ENCODE measurements around the gene PPM1F.

The PPM1F gene

DNA sequence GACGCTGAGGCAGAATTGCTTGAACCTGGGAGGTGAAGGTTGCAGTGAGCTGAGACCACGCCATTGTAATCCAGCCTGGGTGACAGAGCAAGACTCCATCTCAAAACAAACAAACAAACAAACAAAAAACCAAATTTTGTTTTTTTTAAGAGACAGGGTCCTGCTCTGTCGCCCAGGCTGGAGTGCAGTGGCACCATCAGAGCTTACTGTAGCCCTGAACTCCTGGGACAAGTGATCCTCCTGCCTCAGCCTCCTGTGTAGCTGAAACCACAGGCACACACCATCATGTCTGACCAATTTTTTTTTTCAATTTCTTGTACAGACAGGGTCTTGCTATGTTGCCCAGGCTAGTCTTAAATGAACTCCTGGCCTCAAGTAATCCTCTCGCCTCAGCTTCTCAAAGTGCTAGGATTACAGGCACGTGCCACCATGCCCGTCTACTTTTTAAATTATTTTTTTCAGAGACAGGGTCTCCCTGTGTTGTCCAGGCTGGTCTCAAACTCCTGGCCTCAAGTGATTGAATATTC is 13.2 kb upstream of the PPM1F start:
- Histone ChIP-seq H3K9me3 (ENCODE audit: severe bottlenecking) (no peaks in the 10 kb centered on the region), H3K27ac (no peak overlapping the region), H3K27me3 (ENCODE audit: insufficient read depth, low read depth, severe bottlenecking) (no peaks in the 10 kb centered on the region), H3K36me3 (peaks cover 78% of the 10 kb centered on the region), H3K4me3 (ENCODE audit: low read depth, low read length) (no peak overlapping the region)
- no peak for DNase-seq
- TF ChIP-seq, protein P1, sequence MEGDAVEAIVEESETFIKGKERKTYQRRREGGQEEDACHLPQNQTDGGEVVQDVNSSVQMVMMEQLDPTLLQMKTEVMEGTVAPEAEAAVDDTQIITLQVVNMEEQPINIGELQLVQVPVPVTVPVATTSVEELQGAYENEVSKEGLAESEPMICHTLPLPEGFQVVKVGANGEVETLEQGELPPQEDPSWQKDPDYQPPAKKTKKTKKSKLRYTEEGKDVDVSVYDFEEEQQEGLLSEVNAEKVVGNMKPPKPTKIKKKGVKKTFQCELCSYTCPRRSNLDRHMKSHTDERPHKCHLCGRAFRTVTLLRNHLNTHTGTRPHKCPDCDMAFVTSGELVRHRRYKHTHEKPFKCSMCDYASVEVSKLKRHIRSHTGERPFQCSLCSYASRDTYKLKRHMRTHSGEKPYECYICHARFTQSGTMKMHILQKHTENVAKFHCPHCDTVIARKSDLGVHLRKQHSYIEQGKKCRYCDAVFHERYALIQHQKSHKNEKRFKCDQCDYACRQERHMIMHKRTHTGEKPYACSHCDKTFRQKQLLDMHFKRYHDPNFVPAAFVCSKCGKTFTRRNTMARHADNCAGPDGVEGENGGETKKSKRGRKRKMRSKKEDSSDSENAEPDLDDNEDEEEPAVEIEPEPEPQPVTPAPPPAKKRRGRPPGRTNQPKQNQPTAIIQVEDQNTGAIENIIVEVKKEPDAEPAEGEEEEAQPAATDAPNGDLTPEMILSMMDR (IDR thresholded peaks at IDR 0.05; ENCODE audit: low read depth, low read length), result no peak

DNA sequence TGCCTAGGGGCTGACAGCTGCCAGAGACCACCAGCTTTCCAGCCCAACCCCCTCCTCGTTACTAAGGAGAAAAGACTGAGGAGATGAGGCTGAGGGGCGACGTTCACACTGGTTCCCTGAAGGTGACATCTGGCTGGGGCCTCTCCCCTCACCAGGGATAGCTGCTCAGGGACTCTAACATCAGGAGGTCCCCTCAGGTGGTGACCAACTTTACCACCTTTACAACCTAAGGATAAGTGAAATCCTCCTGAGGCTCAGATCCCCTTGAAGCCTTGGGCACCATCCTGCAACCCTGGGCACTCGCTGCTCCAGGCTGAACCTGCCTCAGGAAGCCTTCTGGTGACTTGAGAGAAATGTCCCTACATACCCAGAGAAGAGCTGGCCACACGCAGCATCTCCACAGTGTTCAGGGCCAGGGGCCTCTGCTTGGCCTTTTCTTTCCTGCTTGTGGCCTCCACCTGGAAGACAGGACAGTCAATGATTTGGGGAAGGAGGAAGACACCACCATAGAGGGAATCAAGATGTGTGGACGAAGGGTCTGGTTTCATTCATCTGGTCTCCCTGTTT is 12.4 kb upstream of the PPM1F start:
- Histone ChIP-seq H3K9me3 (ENCODE audit: severe bottlenecking) (no peaks in the 10 kb centered on the region), H3K27ac (no peak overlapping the region), H3K27me3 (ENCODE audit: insufficient read depth, low read depth, severe bottlenecking) (no peaks in the 10 kb centered on the region), H3K4me3 (ENCODE audit: low read depth, low read length) (no peak overlapping the region), H3K36me3 (peaks cover 76% of the 10 kb centered on the region)
- no peak for DNase-seq
- TF ChIP-seq, protein P1 (IDR thresholded peaks at IDR 0.05; ENCODE audit: low read depth, low read length), result no peak

DNA sequence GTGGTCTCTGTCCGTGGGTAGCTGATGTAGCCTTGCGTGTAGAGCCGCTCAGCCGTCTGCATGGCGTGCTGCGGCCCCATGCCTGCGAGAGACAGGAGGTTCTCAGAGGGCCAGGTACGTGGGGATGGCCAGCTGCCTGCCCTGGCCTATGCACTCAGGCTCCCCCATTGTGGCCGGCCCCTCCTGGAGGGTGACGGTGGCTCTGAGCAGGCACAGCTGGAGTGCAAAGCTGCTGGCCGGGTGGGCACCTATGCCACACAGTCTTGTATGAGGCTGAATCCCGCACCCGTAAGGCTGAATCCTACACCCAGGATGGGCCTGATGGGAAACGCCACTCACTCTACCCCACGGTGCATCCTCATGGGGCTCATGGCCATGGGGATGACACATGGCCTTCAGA is 11.6 kb upstream of the PPM1F start:
- TF ChIP-seq, protein P1 (IDR thresholded peaks at IDR 0.05; ENCODE audit: low read depth, low read length), result no peak
- Histone ChIP-seq H3K27ac (no peak overlapping the region), H3K27me3 (ENCODE audit: insufficient read depth, low read depth, severe bottlenecking) (no peaks in the 10 kb centered on the region), H3K9me3 (ENCODE audit: severe bottlenecking) (no peaks in the 10 kb centered on the region), H3K4me3 (ENCODE audit: low read depth, low read length) (no peak overlapping the region), H3K36me3 (peaks cover 73% of the 10 kb centered on the region)
- no peak for DNase-seq

DNA sequence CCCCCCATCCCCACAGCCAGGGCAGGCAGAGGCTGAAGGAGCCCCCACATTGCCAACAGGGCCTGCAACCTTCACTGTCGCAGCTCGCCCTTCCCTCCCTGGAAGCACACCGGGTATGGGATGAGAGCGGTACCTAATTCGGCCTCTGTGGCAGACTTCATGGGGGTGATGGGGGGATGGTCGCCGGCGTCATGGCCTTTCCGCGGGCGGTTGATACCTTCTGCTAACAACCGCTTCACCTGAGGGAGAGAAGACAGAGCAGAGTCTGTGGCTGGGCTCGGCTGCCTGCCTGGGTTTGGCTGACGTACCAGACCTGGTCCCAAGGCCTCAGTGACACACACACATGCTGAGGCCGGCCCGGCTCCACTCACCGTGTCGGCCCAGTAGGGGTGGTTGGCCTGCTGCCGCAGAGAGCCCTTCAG is 11.2 kb upstream of the PPM1F start:
- no peak overlapping the region for H3K27ac ChIP-seq
- no peaks in the 10 kb centered on the region for H3K27me3 ChIP-seq (ENCODE audit: insufficient read depth, low read depth, severe bottlenecking)
- no peak overlapping the region for H3K4me3 ChIP-seq (ENCODE audit: low read depth, low read length)
- TF ChIP-seq, protein P1 (IDR thresholded peaks at IDR 0.05; ENCODE audit: low read depth, low read length), result no peak
- no peaks in the 10 kb centered on the region for H3K9me3 ChIP-seq (ENCODE audit: severe bottlenecking)
- DNase-seq, result no peak
- H3K36me3 ChIP-seq, result peaks cover 78% of the 10 kb centered on the region

DNA sequence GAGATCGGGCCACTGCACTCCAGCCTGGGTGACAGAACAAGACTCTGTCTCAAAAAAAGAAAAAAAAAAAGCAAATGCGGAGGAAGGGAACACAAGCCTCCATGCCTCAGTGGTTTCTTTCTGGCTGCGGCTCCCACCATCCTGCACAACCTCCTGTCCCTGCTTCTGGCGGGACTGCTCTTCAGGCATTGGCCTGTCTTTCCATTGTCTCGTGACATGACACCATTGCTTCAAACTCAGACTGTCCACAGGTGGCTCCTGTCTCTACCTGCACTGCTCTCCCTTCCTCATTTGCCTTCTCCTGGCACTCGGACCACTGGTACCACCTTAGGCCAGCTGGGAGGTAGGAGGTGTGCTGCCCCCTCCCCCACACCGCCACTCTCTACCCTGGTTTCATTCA is 10.6 kb upstream of the PPM1F start:
- peaks cover 80% of the 10 kb centered on the region for H3K36me3 ChIP-seq
- no peaks in the 10 kb centered on the region for H3K9me3 ChIP-seq (ENCODE audit: severe bottlenecking)
- no peak for DNase-seq
- no peaks in the 10 kb centered on the region for H3K27me3 ChIP-seq (ENCODE audit: insufficient read depth, low read depth, severe bottlenecking)
- H3K27ac ChIP-seq, result no peak overlapping the region
- TF ChIP-seq, protein P1 (IDR thresholded peaks at IDR 0.05; ENCODE audit: low read depth, low read length), result no peak
- H3K4me3 ChIP-seq (ENCODE audit: low read depth, low read length), result no peak overlapping the region

DNA sequence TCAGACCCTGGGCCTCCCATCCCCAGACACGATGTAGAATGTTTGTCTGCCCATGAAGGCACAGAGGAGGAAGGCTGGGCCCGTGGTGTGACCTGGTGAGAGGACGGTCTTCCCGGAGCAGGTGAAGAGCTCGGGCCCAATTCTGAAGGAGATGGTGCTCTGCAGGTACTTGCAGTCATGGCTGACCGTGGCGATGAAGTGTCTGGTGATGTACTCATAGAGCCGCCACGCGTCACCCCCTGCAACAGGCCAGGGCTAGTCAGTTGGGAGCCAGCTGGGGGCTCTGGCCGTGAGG is 10.0 kb upstream of the PPM1F start:
- no peaks in the 10 kb centered on the region for H3K27me3 ChIP-seq (ENCODE audit: insufficient read depth, low read depth, severe bottlenecking)
- peaks cover 73% of the 10 kb centered on the region for H3K36me3 ChIP-seq
- TF ChIP-seq, protein P1 (IDR thresholded peaks at IDR 0.05; ENCODE audit: low read depth, low read length), result no peak
- no peaks in the 10 kb centered on the region for H3K9me3 ChIP-seq (ENCODE audit: severe bottlenecking)
- no peak overlapping the region for H3K4me3 ChIP-seq (ENCODE audit: low read depth, low read length)
- no peak overlapping the region for H3K27ac ChIP-seq
- DNase-seq, result no peak

Measured in WERI-Rb-1 (cell line).